ENCODE measurements around the gene SPATA6.
"Not testable (repeated sequence)": the region's sequence is repeated elsewhere in the genome, so short reads cannot be mapped to it uniquely, and the experiment has no call there.

SPATA6 gene

GRCh38 chr1:48471691-48472576 is at the start of gene SPATA6:
SPATA6 (minus strand) TSS chr1:48472204; CDS start chr1:48472008, 196 bp downstream.
- Mint-ChIP-seq H3K27me3 (ENCODE audit: low read depth) (peaks cover 26% of the 10 kb centered on the region), H3K36me3 (ENCODE audit: low read depth) (peaks cover 2% of the 10 kb centered on the region), H3K9me3 (peaks cover 3% of the 10 kb centered on the region), H3K27ac (peak within 1 kb of the TSS; percentile 43), H3K4me3 (peak within 1 kb of the TSS; percentile 94), H3K4me1 (ENCODE audit: low read depth) (peaks cover 15% of the 10 kb centered on the region)
- peak; percentile 90 for DNase-seq (ENCODE audit: low spot score)

GRCh38 chr1:48519896-48520295 is 47.9 kb upstream of the SPATA6 start:
- H3K27me3 Mint-ChIP-seq (ENCODE audit: low read depth); DNase-seq (ENCODE audit: low spot score): not testable (repeated sequence)

GRCh38 chr1:48506870-48507269 is 34.9 kb upstream of the SPATA6 start:
- DNase-seq (ENCODE audit: low spot score) = no peak
- H3K9me3 Mint-ChIP-seq = no peaks in the 10 kb centered on the region
- H3K4me1 Mint-ChIP-seq (ENCODE audit: low read depth) = no peaks in the 10 kb centered on the region
- no peaks in the 10 kb centered on the region for H3K36me3 Mint-ChIP-seq (ENCODE audit: low read depth)
- H3K4me3 Mint-ChIP-seq = no peak overlapping the region
- no peak overlapping the region for H3K27ac Mint-ChIP-seq
- H3K27me3 Mint-ChIP-seq (ENCODE audit: low read depth) = peaks cover 2% of the 10 kb centered on the region

More at GRCh38 chr1:48519896-48520295, 47.9 kb upstream of the SPATA6 start:
- H3K36me3 Mint-ChIP-seq (ENCODE audit: low read depth); H3K27ac Mint-ChIP-seq; H3K9me3 Mint-ChIP-seq; H3K4me1 Mint-ChIP-seq (ENCODE audit: low read depth); H3K4me3 Mint-ChIP-seq: not testable (repeated sequence)

GRCh38 chr1:48500541-48501450 is 28.8 kb upstream of the SPATA6 start:
- Mint-ChIP-seq H3K4me1 (ENCODE audit: low read depth) (peaks cover 3% of the 10 kb centered on the region), H3K27ac (no peak overlapping the region), H3K27me3 (ENCODE audit: low read depth) (no peaks in the 10 kb centered on the region), H3K4me3 (no peak overlapping the region), H3K9me3 (no peaks in the 10 kb centered on the region), H3K36me3 (ENCODE audit: low read depth) (no peaks in the 10 kb centered on the region)
- DNase-seq (ENCODE audit: low spot score) = no peak

GRCh38 chr1:48499211-48499735 is 27.3 kb upstream of the SPATA6 start:
- DNase-seq (ENCODE audit: low spot score) = no peak
- H3K36me3 Mint-ChIP-seq (ENCODE audit: low read depth) = no peaks in the 10 kb centered on the region
- H3K27me3 Mint-ChIP-seq (ENCODE audit: low read depth) = no peaks in the 10 kb centered on the region
- H3K4me1 Mint-ChIP-seq (ENCODE audit: low read depth) = peaks cover 3% of the 10 kb centered on the region
- H3K9me3 Mint-ChIP-seq = no peaks in the 10 kb centered on the region
- no peak overlapping the region for H3K27ac Mint-ChIP-seq
- no peak overlapping the region for H3K4me3 Mint-ChIP-seq

- no peak overlapping the region for H3K4me3 Mint-ChIP-seq
- peak; percentile 44 for DNase-seq (ENCODE audit: low spot score)
- no peak overlapping the region for H3K27ac Mint-ChIP-seq
- peaks cover 3% of the 10 kb centered on the region for H3K4me1 Mint-ChIP-seq (ENCODE audit: low read depth)
- no peaks in the 10 kb centered on the region for H3K36me3 Mint-ChIP-seq (ENCODE audit: low read depth)
- H3K27me3 Mint-ChIP-seq (ENCODE audit: low read depth) = no peaks in the 10 kb centered on the region
- H3K9me3 Mint-ChIP-seq = no peaks in the 10 kb centered on the region
These were observed 26.2 kb upstream of the SPATA6 start for GRCh38 chr1:48498096-48498791.

GRCh38 chr1:48495911-48496310 is 23.9 kb upstream of the SPATA6 start:
- Mint-ChIP-seq H3K36me3 (ENCODE audit: low read depth) (no peaks in the 10 kb centered on the region), H3K27me3 (ENCODE audit: low read depth) (peaks cover 7% of the 10 kb centered on the region)

GRCh38 chr1:48495166-48495565 is 23.2 kb upstream of the SPATA6 start:
- no peak for DNase-seq (ENCODE audit: low spot score)
- no peaks in the 10 kb centered on the region for H3K36me3 Mint-ChIP-seq (ENCODE audit: low read depth)
- no peak overlapping the region for H3K4me3 Mint-ChIP-seq
- H3K27ac Mint-ChIP-seq = no peak overlapping the region
- H3K4me1 Mint-ChIP-seq (ENCODE audit: low read depth) = peaks cover 3% of the 10 kb centered on the region
- H3K27me3 Mint-ChIP-seq (ENCODE audit: low read depth) = peaks cover 7% of the 10 kb centered on the region
- no peaks in the 10 kb centered on the region for H3K9me3 Mint-ChIP-seq

More at GRCh38 chr1:48495911-48496310, 23.9 kb upstream of the SPATA6 start:
- Mint-ChIP-seq H3K4me3 (no peak overlapping the region), H3K4me1 (ENCODE audit: low read depth) (peaks cover 3% of the 10 kb centered on the region), H3K27ac (no peak overlapping the region), H3K9me3 (no peaks in the 10 kb centered on the region)
- no peak for DNase-seq (ENCODE audit: low spot score)

GRCh38 chr1:48493970-48494769 is 22.2 kb upstream of the SPATA6 start:
- no peaks in the 10 kb centered on the region for H3K36me3 Mint-ChIP-seq (ENCODE audit: low read depth)
- peaks cover 7% of the 10 kb centered on the region for H3K27me3 Mint-ChIP-seq (ENCODE audit: low read depth)
- DNase-seq (ENCODE audit: low spot score) = no peak
- no peaks in the 10 kb centered on the region for H3K9me3 Mint-ChIP-seq
- no peak overlapping the region for H3K27ac Mint-ChIP-seq
- no peak overlapping the region for H3K4me3 Mint-ChIP-seq
- peaks cover 3% of the 10 kb centered on the region for H3K4me1 Mint-ChIP-seq (ENCODE audit: low read depth)

- no peak for DNase-seq (ENCODE audit: low spot score)
- Mint-ChIP-seq H3K27ac (no peak overlapping the region), H3K9me3 (no peaks in the 10 kb centered on the region), H3K36me3 (ENCODE audit: low read depth) (no peaks in the 10 kb centered on the region), H3K27me3 (ENCODE audit: low read depth) (peaks cover 7% of the 10 kb centered on the region), H3K4me3 (no peak overlapping the region), H3K4me1 (ENCODE audit: low read depth) (no peaks in the 10 kb centered on the region)
These were observed 21.0 kb upstream of the SPATA6 start for GRCh38 chr1:48493041-48493440.

GRCh38 chr1:48492392-48492791 is 20.4 kb upstream of the SPATA6 start:
- H3K4me3 Mint-ChIP-seq = no peak overlapping the region
- H3K27me3 Mint-ChIP-seq (ENCODE audit: low read depth) = peaks cover 7% of the 10 kb centered on the region
- DNase-seq (ENCODE audit: low spot score) = no peak
- H3K4me1 Mint-ChIP-seq (ENCODE audit: low read depth) = no peaks in the 10 kb centered on the region
- H3K9me3 Mint-ChIP-seq = no peaks in the 10 kb centered on the region
- no peaks in the 10 kb centered on the region for H3K36me3 Mint-ChIP-seq (ENCODE audit: low read depth)
- H3K27ac Mint-ChIP-seq = no peak overlapping the region

GRCh38 chr1:48488721-48489120 is 16.7 kb upstream of the SPATA6 start:
- no peak overlapping the region for H3K4me3 Mint-ChIP-seq
- no peaks in the 10 kb centered on the region for H3K36me3 Mint-ChIP-seq (ENCODE audit: low read depth)
- peaks cover 7% of the 10 kb centered on the region for H3K27me3 Mint-ChIP-seq (ENCODE audit: low read depth)
- no peak for DNase-seq (ENCODE audit: low spot score)
- H3K4me1 Mint-ChIP-seq (ENCODE audit: low read depth) = no peaks in the 10 kb centered on the region
- no peaks in the 10 kb centered on the region for H3K9me3 Mint-ChIP-seq
- no peak overlapping the region for H3K27ac Mint-ChIP-seq

- H3K9me3 Mint-ChIP-seq = no peaks in the 10 kb centered on the region
- peaks cover 4% of the 10 kb centered on the region for H3K27me3 Mint-ChIP-seq (ENCODE audit: low read depth)
- no peak overlapping the region for H3K27ac Mint-ChIP-seq
- no peaks in the 10 kb centered on the region for H3K4me1 Mint-ChIP-seq (ENCODE audit: low read depth)
- H3K4me3 Mint-ChIP-seq = no peak overlapping the region
- H3K36me3 Mint-ChIP-seq (ENCODE audit: low read depth) = no peaks in the 10 kb centered on the region
- no peak for DNase-seq (ENCODE audit: low spot score)
These were observed 8.5 kb upstream of the SPATA6 start for GRCh38 chr1:48480504-48480903.
